Measurements from ENCODE around the gene SECTM1.

Gene SECTM1

GRCh38 chr17:82296511-82297279 is 36.9 kb downstream of the SECTM1 start:
- TF ChIP-seq CREB1 (IDR thresholded peaks at IDR 0.05; ENCODE audit: low read depth) (no peak), REST (IDR thresholded peaks at IDR 0.05; ENCODE audit: low read depth) (no peak), TCF12 (IDR thresholded peaks at IDR 0.05; ENCODE audit: low read depth) (no peak), CEBPB (IDR thresholded peaks at IDR 0.05) (no peak), TEAD4 (IDR thresholded peaks at IDR 0.05) (no peak), USF1 (IDR thresholded peaks at IDR 0.05) (no peak), FOXM1 (IDR thresholded peaks at IDR 0.05; ENCODE audit: borderline replicate concordance, low read depth) (no peak), ZBTB7A (IDR thresholded peaks at IDR 0.05; ENCODE audit: low read depth) (no peak), YY1 (IDR thresholded peaks at IDR 0.05; ENCODE audit: low read depth) (no peak)

DNA sequence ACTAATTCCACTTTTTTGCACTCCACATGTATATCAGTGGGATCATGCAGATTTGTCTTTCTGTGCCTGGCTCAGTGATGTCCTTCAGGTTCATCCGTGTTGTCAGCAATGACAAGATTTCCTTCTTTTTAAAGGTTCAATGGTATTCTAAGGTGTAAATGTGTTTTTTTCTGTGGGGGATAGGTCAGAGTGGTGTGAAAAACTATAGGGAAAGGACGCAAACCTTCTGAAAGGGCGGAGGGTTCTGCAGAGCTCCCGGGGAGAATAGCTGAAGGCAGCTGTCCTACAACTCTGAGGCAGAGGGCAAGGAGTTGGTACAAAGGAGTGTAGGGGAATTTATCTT is 38.1 kb downstream of the SECTM1 start:
- TF ChIP-seq TCF12 (IDR thresholded peaks at IDR 0.05; ENCODE audit: low read depth) = no peak
- no peak for TF ChIP-seq ZBTB7A (IDR thresholded peaks at IDR 0.05; ENCODE audit: low read depth)
- TF ChIP-seq TEAD4 (IDR thresholded peaks at IDR 0.05) = no peak
- TF ChIP-seq, protein P1, sequence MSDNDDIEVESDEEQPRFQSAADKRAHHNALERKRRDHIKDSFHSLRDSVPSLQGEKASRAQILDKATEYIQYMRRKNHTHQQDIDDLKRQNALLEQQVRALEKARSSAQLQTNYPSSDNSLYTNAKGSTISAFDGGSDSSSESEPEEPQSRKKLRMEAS (IDR thresholded peaks at IDR 0.05) = no peak

- TF ChIP-seq EGR1 (IDR thresholded peaks at IDR 0.05) = no peak
- no peak for TF ChIP-seq YY1 (IDR thresholded peaks at IDR 0.05; ENCODE audit: low read depth)
- no peak for TF ChIP-seq USF1 (IDR thresholded peaks at IDR 0.05)
- no peak for TF ChIP-seq RAD21 (IDR thresholded peaks at IDR 0.05; ENCODE audit: low read depth)
- TF ChIP-seq ZBTB7A (IDR thresholded peaks at IDR 0.05; ENCODE audit: low read depth) = no peak
- no peak for TF ChIP-seq TAF1 (IDR thresholded peaks at IDR 0.05; ENCODE audit: low read depth)
- no peak for TF ChIP-seq TEAD4 (IDR thresholded peaks at IDR 0.05)
- TF ChIP-seq NFIC (IDR thresholded peaks at IDR 0.05) = no peak
- no peak for TF ChIP-seq CREB1 (IDR thresholded peaks at IDR 0.05; ENCODE audit: low read depth)
These were observed 39.3 kb downstream of the SECTM1 start for GRCh38 chr17:82294064-82294773.

- peak; percentile 99 for TF ChIP-seq USF1 (IDR thresholded peaks at IDR 0.05)
- peak; percentile 90 for TF ChIP-seq ZBTB7A (IDR thresholded peaks at IDR 0.05; ENCODE audit: low read depth)
- TF ChIP-seq EP300 (IDR thresholded peaks at IDR 0.05; ENCODE audit: borderline replicate concordance) = no peak
- TF ChIP-seq CEBPB (IDR thresholded peaks at IDR 0.05) = no peak
- no peak for TF ChIP-seq FOXM1 (IDR thresholded peaks at IDR 0.05; ENCODE audit: borderline replicate concordance, low read depth)
- no peak for TF ChIP-seq CREB1 (IDR thresholded peaks at IDR 0.05; ENCODE audit: low read depth)
- no peak for TF ChIP-seq TCF12 (IDR thresholded peaks at IDR 0.05; ENCODE audit: low read depth)
- TF ChIP-seq YY1 (IDR thresholded peaks at IDR 0.05; ENCODE audit: low read depth) = peak; percentile 79; the same call in 1 of the 2 replicates
- TF ChIP-seq TAF1 (IDR thresholded peaks at IDR 0.05; ENCODE audit: low read depth) = peak; percentile 89
- no peak for TF ChIP-seq RAD21 (IDR thresholded peaks at IDR 0.05; ENCODE audit: low read depth)
- TF ChIP-seq TEAD4 (IDR thresholded peaks at IDR 0.05) = no peak
- TF ChIP-seq REST (IDR thresholded peaks at IDR 0.05; ENCODE audit: low read depth) = no peak
- no peak for TF ChIP-seq NFIC (IDR thresholded peaks at IDR 0.05)
- TF ChIP-seq, protein P1 (IDR thresholded peaks at IDR 0.05) = peak; percentile 83
- TF ChIP-seq EGR1 (IDR thresholded peaks at IDR 0.05) = no peak
These were observed 41.1 kb downstream of the SECTM1 start for GRCh38 chr17:82292251-82293154.
